ENCODE measurements around the gene STK32C.

Gene STK32C

DNA sequence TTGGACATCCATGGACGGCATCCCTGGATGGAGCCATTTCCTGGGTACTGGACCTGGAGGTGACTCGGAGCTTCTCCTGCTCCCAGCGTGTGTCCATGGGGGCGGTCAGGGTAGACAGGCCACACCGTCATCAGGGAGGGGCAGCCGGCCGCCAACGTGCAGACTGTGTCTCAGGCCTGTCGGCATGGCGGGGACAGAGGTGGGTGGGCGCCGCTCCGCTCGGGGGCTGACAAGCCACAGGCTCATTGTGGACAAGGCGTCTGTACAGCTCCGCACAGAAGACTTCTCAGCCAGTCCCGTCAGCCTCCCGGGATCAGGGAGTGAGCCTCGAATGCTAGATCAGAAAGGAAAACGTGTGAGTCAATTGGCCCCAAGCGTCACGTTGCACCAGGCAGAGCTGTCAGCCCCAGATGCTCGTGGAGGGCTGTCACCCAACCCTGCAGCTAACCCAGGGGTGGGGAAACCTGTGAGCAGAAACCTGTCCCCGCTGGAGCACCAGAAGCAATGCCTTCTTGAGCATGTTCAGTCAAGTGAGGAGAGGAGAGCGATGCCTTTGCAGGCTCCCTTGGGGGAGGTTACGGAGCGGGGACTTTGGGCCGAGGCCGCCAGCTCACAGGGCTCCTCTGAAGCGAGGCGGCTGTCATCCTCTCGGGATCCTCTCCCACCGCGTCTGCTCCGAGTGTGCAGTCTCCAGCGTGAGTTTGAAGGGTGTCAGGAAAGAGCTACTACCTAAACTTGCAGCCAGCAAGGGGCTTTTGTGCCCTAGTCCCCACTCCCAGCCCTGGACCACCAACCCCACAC is 137.0 kb downstream of the STK32C start:
- Histone ChIP-seq H3K36me3 (ENCODE audit: insufficient read depth, insufficient read length, low read length) (no peaks in the 10 kb centered on the region), H3K9ac (ENCODE audit: insufficient read length, low read depth) (no peak overlapping the region), H3K9me3 (ENCODE audit: insufficient read depth, low read length) (no peaks in the 10 kb centered on the region), H3K27me3 (ENCODE audit: insufficient read depth, insufficient read length) (peaks cover 3% of the 10 kb centered on the region), H3K4me3 (ENCODE audit: insufficient read length, low read depth) (no peak overlapping the region), H3K4me1 (ENCODE audit: insufficient read depth, insufficient read length) (peaks cover 10% of the 10 kb centered on the region)
- TF ChIP-seq SUZ12 (IDR thresholded peaks at IDR 0.05; ENCODE audit: extremely low read depth, insufficient read depth, insufficient read length) (no peak), YY1 (IDR thresholded peaks at IDR 0.05; ENCODE audit: insufficient read depth, insufficient read length) (no peak)
- DNase-seq (ENCODE audit: low read depth, low spot score), result no peak

DNA sequence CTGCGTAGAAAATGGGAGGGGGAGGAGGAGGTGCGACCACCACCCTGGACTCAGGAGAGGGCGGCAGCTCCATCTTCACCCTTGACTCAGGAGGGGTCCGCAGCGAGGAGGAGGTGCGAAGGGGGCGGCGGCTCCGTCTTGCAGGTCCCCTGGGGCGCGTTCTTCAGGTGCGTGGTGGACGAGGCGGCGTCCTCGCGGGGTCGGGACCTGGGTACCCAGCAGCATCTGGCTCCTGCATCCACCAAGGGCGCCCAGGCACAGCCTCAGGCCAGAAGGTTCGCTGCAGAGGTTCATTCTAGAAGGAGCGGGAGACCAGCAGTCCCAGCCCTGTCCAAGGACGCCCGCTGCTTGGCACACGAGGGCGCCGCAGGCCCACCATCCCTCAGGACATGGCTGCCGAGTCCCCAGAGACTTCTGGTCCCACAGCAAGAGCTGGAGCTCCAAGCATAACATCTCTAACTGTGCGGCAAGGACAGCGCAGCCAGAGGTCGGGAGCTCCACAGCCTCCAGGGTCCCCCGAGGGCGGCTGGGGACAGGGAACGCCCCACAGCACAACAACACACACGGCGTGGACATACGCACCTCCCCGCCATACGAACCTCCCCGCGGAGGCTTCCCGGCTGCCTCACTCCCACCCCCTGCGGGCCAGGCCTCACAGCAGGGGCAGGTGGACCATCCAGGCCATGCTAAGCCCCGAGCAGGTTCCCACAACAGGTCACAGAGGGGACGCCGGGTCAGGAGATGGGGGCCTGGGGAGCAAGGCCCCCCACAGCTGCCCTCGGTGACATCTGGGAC is 137.8 kb downstream of the STK32C start:
- H3K9ac ChIP-seq (ENCODE audit: insufficient read length, low read depth), result no peak overlapping the region
- peaks cover 5% of the 10 kb centered on the region for H3K4me1 ChIP-seq (ENCODE audit: insufficient read depth, insufficient read length)
- DNase-seq (ENCODE audit: low read depth, low spot score), result no peak
- no peaks in the 10 kb centered on the region for H3K27me3 ChIP-seq (ENCODE audit: insufficient read depth, insufficient read length)
- H3K36me3 ChIP-seq (ENCODE audit: insufficient read depth, insufficient read length, low read length), result peaks cover 2% of the 10 kb centered on the region
- TF ChIP-seq SUZ12 (IDR thresholded peaks at IDR 0.05; ENCODE audit: extremely low read depth, insufficient read depth, insufficient read length), result no peak
- no peak for TF ChIP-seq ZNF274 (IDR thresholded peaks at IDR 0.05; ENCODE audit: low read depth, low read length)
- no peak for TF ChIP-seq YY1 (IDR thresholded peaks at IDR 0.05; ENCODE audit: insufficient read depth, insufficient read length)
- H3K9me3 ChIP-seq (ENCODE audit: insufficient read depth, low read length), result no peaks in the 10 kb centered on the region
- H3K4me3 ChIP-seq (ENCODE audit: insufficient read length, low read depth), result no peak overlapping the region

DNA sequence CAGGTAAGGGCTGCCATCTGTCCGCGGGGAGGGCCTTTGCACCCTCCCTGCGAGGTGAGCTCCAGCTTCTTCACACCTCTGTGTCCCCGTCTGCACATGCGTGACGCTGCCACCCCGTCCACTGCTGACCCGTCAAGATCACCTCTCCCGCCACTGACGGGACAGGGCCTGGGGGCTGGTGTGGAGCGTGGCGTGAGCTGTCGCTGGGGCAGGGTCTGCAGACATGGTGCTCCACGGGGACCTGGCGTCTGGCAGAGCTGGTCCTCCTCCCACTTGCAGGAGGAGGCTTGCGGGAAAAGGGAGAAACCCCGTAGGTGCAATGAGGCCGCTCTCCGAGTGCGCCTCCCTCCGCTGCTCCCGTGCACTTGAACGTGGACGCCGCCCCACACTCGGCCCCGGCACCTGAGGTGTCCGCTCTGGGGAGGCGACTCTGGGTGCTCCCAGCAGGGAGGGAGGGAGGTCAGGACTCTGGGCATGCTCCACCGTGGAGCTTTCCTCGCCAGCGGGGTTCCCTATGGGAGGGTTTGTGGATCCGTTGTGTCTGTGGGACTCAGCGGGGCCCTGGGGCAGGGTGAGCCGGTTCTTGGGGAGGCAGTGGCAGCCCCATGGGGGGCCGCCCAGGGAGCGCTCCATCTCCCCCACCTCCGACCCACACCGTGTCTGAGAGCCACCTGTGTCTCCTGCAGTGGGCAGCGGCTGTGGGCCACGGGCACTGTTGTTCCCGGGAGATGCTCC is 138.6 kb downstream of the STK32C start:
- no peak for DNase-seq (ENCODE audit: low read depth, low spot score)
- no peak for TF ChIP-seq SUZ12 (IDR thresholded peaks at IDR 0.05; ENCODE audit: extremely low read depth, insufficient read depth, insufficient read length)
- no peak for TF ChIP-seq YY1 (IDR thresholded peaks at IDR 0.05; ENCODE audit: insufficient read depth, insufficient read length)
- no peak for TF ChIP-seq ZNF274 (IDR thresholded peaks at IDR 0.05; ENCODE audit: low read depth, low read length)
- no peak overlapping the region for H3K9ac ChIP-seq (ENCODE audit: insufficient read length, low read depth)
- H3K9me3 ChIP-seq (ENCODE audit: insufficient read depth, low read length), result no peaks in the 10 kb centered on the region
- peaks cover 5% of the 10 kb centered on the region for H3K4me1 ChIP-seq (ENCODE audit: insufficient read depth, insufficient read length)
- no peak overlapping the region for H3K4me3 ChIP-seq (ENCODE audit: insufficient read length, low read depth)
- H3K36me3 ChIP-seq (ENCODE audit: insufficient read depth, insufficient read length, low read length), result peaks cover 2% of the 10 kb centered on the region
- no peaks in the 10 kb centered on the region for H3K27me3 ChIP-seq (ENCODE audit: insufficient read depth, insufficient read length)

DNA sequence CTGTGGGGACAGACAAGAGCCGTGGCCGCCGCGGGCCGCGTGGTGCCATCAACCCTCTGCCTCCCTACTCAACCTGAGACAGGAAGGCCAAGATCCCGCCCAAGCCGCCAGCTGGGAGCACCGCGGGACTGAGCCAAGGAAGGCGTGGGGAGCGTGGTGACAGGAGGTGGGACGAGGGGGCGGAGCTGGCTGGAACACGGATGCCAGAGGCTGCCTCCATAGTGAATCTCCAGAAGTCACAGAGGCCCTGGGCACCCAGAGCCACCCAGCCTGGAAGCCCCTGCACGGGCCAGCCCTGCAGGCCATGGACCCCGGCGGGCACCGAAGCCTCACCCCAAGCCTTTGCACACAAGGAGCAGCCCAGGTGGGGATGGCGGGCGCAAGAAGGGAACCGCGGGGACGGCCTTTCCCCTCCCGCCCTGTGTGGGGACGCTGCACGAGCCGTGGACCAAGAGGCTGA is 139.1 kb downstream of the STK32C start:
- no peak for DNase-seq (ENCODE audit: low read depth, low spot score)
- Histone ChIP-seq H3K9ac (ENCODE audit: insufficient read length, low read depth) (no peak overlapping the region), H3K9me3 (ENCODE audit: insufficient read depth, low read length) (no peaks in the 10 kb centered on the region), H3K36me3 (ENCODE audit: insufficient read depth, insufficient read length, low read length) (peaks cover 2% of the 10 kb centered on the region), H3K4me3 (ENCODE audit: insufficient read length, low read depth) (no peak overlapping the region), H3K4me1 (ENCODE audit: insufficient read depth, insufficient read length) (peaks cover 7% of the 10 kb centered on the region), H3K27me3 (ENCODE audit: insufficient read depth, insufficient read length) (no peaks in the 10 kb centered on the region)
- TF ChIP-seq YY1 (IDR thresholded peaks at IDR 0.05; ENCODE audit: insufficient read depth, insufficient read length), result no peak
- TF ChIP-seq SUZ12 (IDR thresholded peaks at IDR 0.05; ENCODE audit: extremely low read depth, insufficient read depth, insufficient read length), result no peak
- TF ChIP-seq ZNF274 (IDR thresholded peaks at IDR 0.05; ENCODE audit: low read depth, low read length), result no peak

DNA sequence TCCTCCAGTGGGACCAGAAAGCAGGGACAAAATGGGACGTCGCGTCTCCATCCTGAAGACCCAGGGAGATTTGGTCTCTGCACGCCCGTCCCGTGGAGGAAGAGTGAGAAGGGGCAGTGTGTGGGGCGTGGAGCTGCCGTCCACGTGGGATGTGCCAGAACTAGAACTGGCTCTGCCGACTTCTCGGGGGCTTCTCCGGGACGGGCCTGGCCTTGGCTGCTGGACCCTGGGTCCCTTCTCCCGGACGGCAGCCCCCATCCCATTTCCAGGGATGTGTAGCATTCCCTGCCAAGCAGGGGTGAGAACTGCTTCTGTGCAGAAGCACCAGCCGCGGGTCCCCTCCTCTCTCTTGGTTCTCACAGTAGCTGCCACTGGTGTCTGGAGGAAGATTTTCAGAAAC is 139.8 kb downstream of the STK32C start:
- no peak for DNase-seq (ENCODE audit: low read depth, low spot score)
- TF ChIP-seq SUZ12 (IDR thresholded peaks at IDR 0.05; ENCODE audit: extremely low read depth, insufficient read depth, insufficient read length) (no peak), YY1 (IDR thresholded peaks at IDR 0.05; ENCODE audit: insufficient read depth, insufficient read length) (no peak), ZNF274 (IDR thresholded peaks at IDR 0.05; ENCODE audit: low read depth, low read length) (no peak)
- H3K36me3 ChIP-seq (ENCODE audit: insufficient read depth, insufficient read length, low read length), result peaks cover 2% of the 10 kb centered on the region
- H3K27me3 ChIP-seq (ENCODE audit: insufficient read depth, insufficient read length), result no peaks in the 10 kb centered on the region
- H3K9ac ChIP-seq (ENCODE audit: insufficient read length, low read depth), result no peak overlapping the region
- H3K4me1 ChIP-seq (ENCODE audit: insufficient read depth, insufficient read length), result peaks cover 10% of the 10 kb centered on the region
- no peaks in the 10 kb centered on the region for H3K9me3 ChIP-seq (ENCODE audit: insufficient read depth, low read length)
- no peak overlapping the region for H3K4me3 ChIP-seq (ENCODE audit: insufficient read length, low read depth)

DNA sequence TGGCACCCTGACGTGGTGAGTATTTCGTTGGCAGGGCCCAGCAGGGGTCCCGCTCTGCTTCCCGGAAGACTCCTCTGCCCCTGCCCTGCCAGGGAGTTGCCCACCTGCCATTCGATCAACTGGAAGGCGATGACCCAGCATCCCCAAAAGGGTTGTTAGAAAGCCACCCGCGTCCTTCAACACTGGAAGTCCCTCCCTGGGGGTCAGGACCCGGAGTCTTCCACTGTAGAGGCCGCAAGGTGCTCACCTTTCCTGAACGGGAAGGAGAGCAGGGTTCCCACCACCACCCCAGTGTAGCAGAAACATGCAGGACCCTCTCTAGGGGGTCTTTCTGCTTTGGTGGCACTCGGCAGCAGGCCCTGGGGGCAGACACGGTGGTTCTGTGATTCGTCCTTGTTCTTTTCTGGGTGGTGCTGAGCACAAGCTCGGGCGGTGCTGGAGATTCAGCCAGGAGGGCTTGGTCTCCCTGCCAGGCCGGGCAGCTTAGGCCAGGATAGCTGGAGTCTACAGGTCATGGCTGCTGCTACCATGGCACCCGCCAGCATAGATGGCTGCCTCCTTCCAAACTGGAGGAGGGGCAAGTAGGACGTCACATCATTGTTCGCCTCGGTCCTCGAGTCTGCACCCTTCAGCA is 140.6 kb downstream of the STK32C start:
- TF ChIP-seq SUZ12 (IDR thresholded peaks at IDR 0.05; ENCODE audit: extremely low read depth, insufficient read depth, insufficient read length) (no peak), ZNF274 (IDR thresholded peaks at IDR 0.05; ENCODE audit: low read depth, low read length) (no peak), YY1 (IDR thresholded peaks at IDR 0.05; ENCODE audit: insufficient read depth, insufficient read length) (no peak)
- Histone ChIP-seq H3K27me3 (ENCODE audit: insufficient read depth, insufficient read length) (no peaks in the 10 kb centered on the region), H3K9me3 (ENCODE audit: insufficient read depth, low read length) (no peaks in the 10 kb centered on the region), H3K36me3 (ENCODE audit: insufficient read depth, insufficient read length, low read length) (peaks cover 2% of the 10 kb centered on the region), H3K9ac (ENCODE audit: insufficient read length, low read depth) (no peak overlapping the region), H3K4me3 (ENCODE audit: insufficient read length, low read depth) (no peak overlapping the region), H3K4me1 (ENCODE audit: insufficient read depth, insufficient read length) (peaks cover 14% of the 10 kb centered on the region)
- no peak for DNase-seq (ENCODE audit: low read depth, low spot score)
